HepG2 (cell line): ENCODE data around the gene FBXO41. TPM values are rescaled to one million over a fixed set of nuclear protein-coding genes. Genes with fewer than 3 reads are reported as not detected.

Experiments
- DNMT1 ChIP-seq: sonication (generic); formaldehyde crosslinking; IDR thresholded peaks from 2 replicates; pipeline ENCODE4 v1.5.1; 2020; ENCODE audit warnings: mild to moderate bottlenecking, missing genetic modification reagents
- HOXA3 ChIP-seq: sonication (generic); formaldehyde crosslinking; IDR thresholded peaks from 2 replicates; pipeline ENCODE4 v1.5.0; 2020; ENCODE audit warnings: missing genetic modification reagents
- MEF2D ChIP-seq: sonication (generic); formaldehyde crosslinking; IDR thresholded peaks from 2 replicates; pipeline ENCODE4 v1.5.1; 2020; ENCODE audit warnings: mild to moderate bottlenecking, missing genetic modification reagents
- MIER3 ChIP-seq: IDR thresholded peaks from 2 replicates; pipeline ENCODE4 v1.6.1; 2016; ENCODE audit warnings: missing compliant biosample characterization, borderline replicate concordance
- NR2F1 ChIP-seq, 2 experiments: fragments of 450-650 bp in 1 of 2; formaldehyde crosslinking in 1 of 2; IDR thresholded peaks; 2 replicates each; pipeline versions ENCODE4 v1.5.0 to v1.6.1; 2016 to 2020; ENCODE audit warnings: mild to moderate bottlenecking in 1 of 2, missing compliant biosample characterization in 1 of 2, missing genetic modification reagents in 1 of 2, moderate library complexity in 1 of 2
- PITX1 ChIP-seq: sonication (generic); formaldehyde crosslinking; IDR thresholded peaks from 2 replicates; pipeline ENCODE4 v1.5.1; 2020; ENCODE audit warnings: mild to moderate bottlenecking, missing genetic modification reagents
- RNF2 ChIP-seq: fragments of 450-650 bp; conservative IDR thresholded peaks from 2 replicates; pipeline ENCODE4 v1.6.1; 2016; ENCODE audit warnings: low read depth
- SP140L ChIP-seq: sonication (generic); formaldehyde crosslinking; IDR thresholded peaks from 2 replicates; pipeline ENCODE4 v1.4.0; 2020; ENCODE audit warnings: missing genetic modification reagents, borderline replicate concordance
- YEATS2 ChIP-seq: sonication (generic); formaldehyde crosslinking; IDR thresholded peaks from 2 replicates; pipeline ENCODE4 v1.4.0; 2020; ENCODE audit warnings: missing genetic modification reagents, borderline replicate concordance
- ZBTB7B ChIP-seq: sonication (generic); formaldehyde crosslinking; IDR thresholded peaks from 2 replicates; pipeline ENCODE4 v1.4.0; 2020; ENCODE audit warnings: missing genetic modification reagents
- ZNF205 ChIP-seq: IDR thresholded peaks from 2 replicates; pipeline ENCODE4 v1.6.1; 2018; ENCODE audit warnings: missing biosample characterization, missing genetic modification reagents
- ZNF331 ChIP-seq: sonication (generic); formaldehyde crosslinking; IDR thresholded peaks from 2 replicates; pipeline ENCODE4 v1.4.0; 2020; ENCODE audit warnings: missing genetic modification reagents
- polyA plus RNA-seq, 8 experiments: library from polyadenylated mRNA; depleted of rRNA in 3 of 8; stranded (reverse) in 7 of 8; unstranded in 1 of 8; fragments of >200 nt; fragmentation: Illumina TruSeq in 4 of 8; extraction: Trizol in 4 of 8; gene quantifications; 2 replicates each; pipeline versions ENCODE4 v1.2.1 to v1.2.3, GENCODE V29; 2011 to 2016; ENCODE audit warnings: low read depth in 4 of 8, missing spikeins in 1 of 8, mixed read lengths in 1 of 8; ENCODE audit not compliant: insufficient read depth in 1 of 8
- total RNA-seq, 5 experiments: library from RNA; depleted of rRNA; stranded (reverse); fragments of >200 nt; fragmentation: Illumina TruSeq; extraction: Trizol; gene quantifications; 2 replicates each; pipeline ENCODE4 v1.2.3, GENCODE V29; 2016; ENCODE audit warnings: low read depth in 1 of 5
- TF ChIP-seq, protein P1 (sequence below): sonication (generic); formaldehyde crosslinking; IDR thresholded peaks from 2 replicates; pipeline ENCODE4 v1.9.0; 2021; ENCODE audit warnings: mild to moderate bottlenecking, missing genetic modification reagents
- TF ChIP-seq, protein P2 (sequence below): sonication (generic); formaldehyde crosslinking; IDR thresholded peaks from 2 replicates; pipeline ENCODE4 v1.5.0; 2020; ENCODE audit warnings: mild to moderate bottlenecking, missing genetic modification reagents
- TF ChIP-seq, protein P3 (sequence below): IDR thresholded peaks from 2 replicates; pipeline ENCODE4 v1.4.0; 2020; ENCODE audit warnings: mild to moderate bottlenecking, missing genetic modification reagents

Gene FBXO41
- total and polyA plus RNA-seq, 2 of the 13 experiments (the other 11 are each of a cell fraction or from before 2014, with no cell fraction given): 4.2 to 10.3 TPM

- TF ChIP-seq HOXA3 (CRISPR knock-in tag): peak; percentile 90
- TF ChIP-seq NR2F1 (CRISPR knock-in tag; IDR thresholded peaks at IDR 0.05): peak; percentile 87 to 91
- TF ChIP-seq MIER3 (CRISPR knock-in tag): peak; percentile 47; the same call in 1 of the 2 replicates
- peak; percentile 78; the same call in 1 of the 2 replicates for TF ChIP-seq RNF2
- TF ChIP-seq, protein P1, sequence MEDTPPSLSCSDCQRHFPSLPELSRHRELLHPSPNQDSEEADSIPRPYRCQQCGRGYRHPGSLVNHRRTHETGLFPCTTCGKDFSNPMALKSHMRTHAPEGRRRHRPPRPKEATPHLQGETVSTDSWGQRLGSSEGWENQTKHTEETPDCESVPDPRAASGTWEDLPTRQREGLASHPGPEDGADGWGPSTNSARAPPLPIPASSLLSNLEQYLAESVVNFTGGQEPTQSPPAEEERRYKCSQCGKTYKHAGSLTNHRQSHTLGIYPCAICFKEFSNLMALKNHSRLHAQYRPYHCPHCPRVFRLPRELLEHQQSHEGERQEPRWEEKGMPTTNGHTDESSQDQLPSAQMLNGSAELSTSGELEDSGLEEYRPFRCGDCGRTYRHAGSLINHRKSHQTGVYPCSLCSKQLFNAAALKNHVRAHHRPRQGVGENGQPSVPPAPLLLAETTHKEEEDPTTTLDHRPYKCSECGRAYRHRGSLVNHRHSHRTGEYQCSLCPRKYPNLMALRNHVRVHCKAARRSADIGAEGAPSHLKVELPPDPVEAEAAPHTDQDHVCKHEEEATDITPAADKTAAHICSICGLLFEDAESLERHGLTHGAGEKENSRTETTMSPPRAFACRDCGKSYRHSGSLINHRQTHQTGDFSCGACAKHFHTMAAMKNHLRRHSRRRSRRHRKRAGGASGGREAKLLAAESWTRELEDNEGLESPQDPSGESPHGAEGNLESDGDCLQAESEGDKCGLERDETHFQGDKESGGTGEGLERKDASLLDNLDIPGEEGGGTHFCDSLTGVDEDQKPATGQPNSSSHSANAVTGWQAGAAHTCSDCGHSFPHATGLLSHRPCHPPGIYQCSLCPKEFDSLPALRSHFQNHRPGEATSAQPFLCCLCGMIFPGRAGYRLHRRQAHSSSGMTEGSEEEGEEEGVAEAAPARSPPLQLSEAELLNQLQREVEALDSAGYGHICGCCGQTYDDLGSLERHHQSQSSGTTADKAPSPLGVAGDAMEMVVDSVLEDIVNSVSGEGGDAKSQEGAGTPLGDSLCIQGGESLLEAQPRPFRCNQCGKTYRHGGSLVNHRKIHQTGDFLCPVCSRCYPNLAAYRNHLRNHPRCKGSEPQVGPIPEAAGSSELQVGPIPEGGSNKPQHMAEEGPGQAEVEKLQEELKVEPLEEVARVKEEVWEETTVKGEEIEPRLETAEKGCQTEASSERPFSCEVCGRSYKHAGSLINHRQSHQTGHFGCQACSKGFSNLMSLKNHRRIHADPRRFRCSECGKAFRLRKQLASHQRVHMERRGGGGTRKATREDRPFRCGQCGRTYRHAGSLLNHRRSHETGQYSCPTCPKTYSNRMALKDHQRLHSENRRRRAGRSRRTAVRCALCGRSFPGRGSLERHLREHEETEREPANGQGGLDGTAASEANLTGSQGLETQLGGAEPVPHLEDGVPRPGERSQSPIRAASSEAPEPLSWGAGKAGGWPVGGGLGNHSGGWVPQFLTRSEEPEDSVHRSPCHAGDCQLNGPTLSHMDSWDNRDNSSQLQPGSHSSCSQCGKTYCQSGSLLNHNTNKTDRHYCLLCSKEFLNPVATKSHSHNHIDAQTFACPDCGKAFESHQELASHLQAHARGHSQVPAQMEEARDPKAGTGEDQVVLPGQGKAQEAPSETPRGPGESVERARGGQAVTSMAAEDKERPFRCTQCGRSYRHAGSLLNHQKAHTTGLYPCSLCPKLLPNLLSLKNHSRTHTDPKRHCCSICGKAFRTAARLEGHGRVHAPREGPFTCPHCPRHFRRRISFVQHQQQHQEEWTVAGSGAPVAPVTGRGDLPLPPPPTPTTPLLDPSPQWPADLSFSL (CRISPR knock-in tag): peak; percentile 41; the same call in 1 of the 2 replicates
- TF ChIP-seq PITX1: peak; percentile 74
- peak; percentile 76; the same call in 1 of the 2 replicates for TF ChIP-seq MEF2D (CRISPR knock-in tag)
- TF ChIP-seq, protein P2, sequence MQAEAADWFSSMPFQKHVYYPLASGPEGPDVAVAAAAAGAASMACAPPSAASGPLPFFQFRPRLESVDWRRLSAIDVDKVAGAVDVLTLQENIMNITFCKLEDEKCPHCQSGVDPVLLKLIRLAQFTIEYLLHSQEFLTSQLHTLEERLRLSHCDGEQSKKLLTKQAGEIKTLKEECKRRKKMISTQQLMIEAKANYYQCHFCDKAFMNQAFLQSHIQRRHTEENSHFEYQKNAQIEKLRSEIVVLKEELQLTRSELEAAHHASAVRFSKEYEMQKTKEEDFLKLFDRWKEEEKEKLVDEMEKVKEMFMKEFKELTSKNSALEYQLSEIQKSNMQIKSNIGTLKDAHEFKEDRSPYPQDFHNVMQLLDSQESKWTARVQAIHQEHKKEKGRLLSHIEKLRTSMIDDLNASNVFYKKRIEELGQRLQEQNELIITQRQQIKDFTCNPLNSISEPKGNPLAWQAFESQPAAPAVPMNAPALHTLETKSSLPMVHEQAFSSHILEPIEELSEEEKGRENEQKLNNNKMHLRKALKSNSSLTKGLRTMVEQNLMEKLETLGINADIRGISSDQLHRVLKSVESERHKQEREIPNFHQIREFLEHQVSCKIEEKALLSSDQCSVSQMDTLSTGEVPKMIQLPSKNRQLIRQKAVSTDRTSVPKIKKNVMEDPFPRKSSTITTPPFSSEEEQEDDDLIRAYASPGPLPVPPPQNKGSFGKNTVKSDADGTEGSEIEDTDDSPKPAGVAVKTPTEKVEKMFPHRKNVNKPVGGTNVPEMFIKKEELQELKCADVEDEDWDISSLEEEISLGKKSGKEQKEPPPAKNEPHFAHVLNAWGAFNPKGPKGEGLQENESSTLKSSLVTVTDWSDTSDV (CRISPR knock-in tag): no peak
- peak; percentile 84 for TF ChIP-seq ZBTB7B (CRISPR knock-in tag)
- TF ChIP-seq DNMT1 (CRISPR knock-in tag): no peak
- TF ChIP-seq ZNF331: peak; percentile 61; the same call in 1 of the 2 replicates
- TF ChIP-seq SP140L (CRISPR knock-in tag): peak; percentile 65; the same call in 1 of the 2 replicates
- 0 out of 2 replicates have a peak, but pooled peaks have one; percentile 37 for TF ChIP-seq YEATS2 (CRISPR knock-in tag)
- TF ChIP-seq, protein P3, sequence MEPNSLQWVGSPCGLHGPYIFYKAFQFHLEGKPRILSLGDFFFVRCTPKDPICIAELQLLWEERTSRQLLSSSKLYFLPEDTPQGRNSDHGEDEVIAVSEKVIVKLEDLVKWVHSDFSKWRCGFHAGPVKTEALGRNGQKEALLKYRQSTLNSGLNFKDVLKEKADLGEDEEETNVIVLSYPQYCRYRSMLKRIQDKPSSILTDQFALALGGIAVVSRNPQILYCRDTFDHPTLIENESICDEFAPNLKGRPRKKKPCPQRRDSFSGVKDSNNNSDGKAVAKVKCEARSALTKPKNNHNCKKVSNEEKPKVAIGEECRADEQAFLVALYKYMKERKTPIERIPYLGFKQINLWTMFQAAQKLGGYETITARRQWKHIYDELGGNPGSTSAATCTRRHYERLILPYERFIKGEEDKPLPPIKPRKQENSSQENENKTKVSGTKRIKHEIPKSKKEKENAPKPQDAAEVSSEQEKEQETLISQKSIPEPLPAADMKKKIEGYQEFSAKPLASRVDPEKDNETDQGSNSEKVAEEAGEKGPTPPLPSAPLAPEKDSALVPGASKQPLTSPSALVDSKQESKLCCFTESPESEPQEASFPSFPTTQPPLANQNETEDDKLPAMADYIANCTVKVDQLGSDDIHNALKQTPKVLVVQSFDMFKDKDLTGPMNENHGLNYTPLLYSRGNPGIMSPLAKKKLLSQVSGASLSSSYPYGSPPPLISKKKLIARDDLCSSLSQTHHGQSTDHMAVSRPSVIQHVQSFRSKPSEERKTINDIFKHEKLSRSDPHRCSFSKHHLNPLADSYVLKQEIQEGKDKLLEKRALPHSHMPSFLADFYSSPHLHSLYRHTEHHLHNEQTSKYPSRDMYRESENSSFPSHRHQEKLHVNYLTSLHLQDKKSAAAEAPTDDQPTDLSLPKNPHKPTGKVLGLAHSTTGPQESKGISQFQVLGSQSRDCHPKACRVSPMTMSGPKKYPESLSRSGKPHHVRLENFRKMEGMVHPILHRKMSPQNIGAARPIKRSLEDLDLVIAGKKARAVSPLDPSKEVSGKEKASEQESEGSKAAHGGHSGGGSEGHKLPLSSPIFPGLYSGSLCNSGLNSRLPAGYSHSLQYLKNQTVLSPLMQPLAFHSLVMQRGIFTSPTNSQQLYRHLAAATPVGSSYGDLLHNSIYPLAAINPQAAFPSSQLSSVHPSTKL: peak; percentile 54
- TF ChIP-seq ZNF205 (CRISPR knock-in tag): peak; percentile 79
These were observed 69.9 kb downstream of the FBXO41 start, which contains the start of gene SMYD5 (continued) for GRCh38 chr2:73214120-73215035.
